Activated T-helper 17 cell treated with anti-CD3 and anti-CD28 coated beads, Interleukin-2, amount 50 U/mL, for 72 hours (primary cell): Measurements from ENCODE around the gene ARL2BP. TPM values are rescaled to one million over a fixed set of nuclear protein-coding genes. Genes with fewer than 3 reads are reported as not detected.
"Not testable (repeated sequence)": the region's sequence is repeated elsewhere in the genome, so short reads cannot be mapped to it uniquely, and the experiment has no call there.

Experiments
- ATAC-seq: fragments of 150-1000 bp; cut with Tn5 transposase; replicated peaks from 2 replicates; pipeline ENCODE4 v1.10.0; 2021; ENCODE audit warnings: mild to moderate bottlenecking, moderate library complexity
- H3K27ac Mint-ChIP-seq: one replicate; pipeline ENCODE4 v1.8.0; 2022; ENCODE audit warnings: mixed read lengths
- H3K27me3 Mint-ChIP-seq: one replicate; pipeline ENCODE4 v1.8.0; 2022; ENCODE audit warnings: mixed read lengths
- H3K36me3 Mint-ChIP-seq: one replicate; pipeline ENCODE4 v1.8.0; 2022; ENCODE audit warnings: low read depth, mild to moderate bottlenecking, mixed read lengths
- H3K4me1 Mint-ChIP-seq: one replicate; pipeline ENCODE4 v1.8.0; 2022; ENCODE audit warnings: mixed read lengths
- H3K4me3 Mint-ChIP-seq: one replicate; pipeline ENCODE4 v1.8.0; 2022; ENCODE audit warnings: mild to moderate bottlenecking, mixed read lengths
- H3K9me3 Mint-ChIP-seq: one replicate; pipeline ENCODE4 v1.8.0; 2022; ENCODE audit warnings: mixed read lengths
- total RNA-seq, 2 donors: library from RNA; stranded (reverse); gene quantifications; one replicate each; pipeline ENCODE4 v1.2.3, GENCODE V29; 2022

The ARL2BP gene
- total RNA-seq, 2 donors from 2014 or later = 17.0 to 23.5 TPM

GRCh38 chr16:57264381-57264780 lies 19.3 kb downstream of the ARL2BP start:
- H3K27ac Mint-ChIP-seq = no peak overlapping the region
- no peaks in the 10 kb centered on the region for H3K27me3 Mint-ChIP-seq
- no peak overlapping the region for H3K4me3 Mint-ChIP-seq
- peaks cover 20% of the 10 kb centered on the region for H3K4me1 Mint-ChIP-seq
- no peaks in the 10 kb centered on the region for H3K36me3 Mint-ChIP-seq
- ATAC-seq = no peak
- H3K9me3 Mint-ChIP-seq = no peaks in the 10 kb centered on the region

GRCh38 chr16:57264950-57265371 lies 19.9 kb downstream of the ARL2BP start:
- H3K4me1 Mint-ChIP-seq = peaks cover 20% of the 10 kb centered on the region
- no peaks in the 10 kb centered on the region for H3K36me3 Mint-ChIP-seq
- H3K27me3 Mint-ChIP-seq = no peaks in the 10 kb centered on the region
- no peaks in the 10 kb centered on the region for H3K9me3 Mint-ChIP-seq
- H3K4me3 Mint-ChIP-seq = no peak overlapping the region
- no peak for ATAC-seq
- H3K27ac Mint-ChIP-seq = peak overlapping the region; percentile 53

- Mint-ChIP-seq H3K27me3 (no peaks in the 10 kb centered on the region), H3K27ac (peak overlapping the region; percentile 53), H3K36me3 (no peaks in the 10 kb centered on the region), H3K9me3 (no peaks in the 10 kb centered on the region), H3K4me1 (peaks cover 16% of the 10 kb centered on the region), H3K4me3 (peak overlapping the region; percentile 37)
- no peak for ATAC-seq
Observed at GRCh38 chr16:57265850-57266530, 20.9 kb downstream of the ARL2BP start.

GRCh38 chr16:57266531-57267260 lies 21.6 kb downstream of the ARL2BP start:
- Mint-ChIP-seq H3K9me3 (no peaks in the 10 kb centered on the region), H3K4me1 (peaks cover 16% of the 10 kb centered on the region), H3K27ac (peak overlapping the region; percentile 53), H3K4me3 (peak overlapping the region; percentile 37), H3K27me3 (no peaks in the 10 kb centered on the region), H3K36me3 (no peaks in the 10 kb centered on the region)
- peak; percentile 70 for ATAC-seq

- ATAC-seq, H3K36me3 Mint-ChIP-seq, H3K9me3 Mint-ChIP-seq, H3K27ac Mint-ChIP-seq, H3K27me3 Mint-ChIP-seq: not testable (repeated sequence)
- peaks cover 16% of the 10 kb centered on the region for H3K4me1 Mint-ChIP-seq
- peak overlapping the region; percentile 37 for H3K4me3 Mint-ChIP-seq
Observed at GRCh38 chr16:57267343-57267742, 22.3 kb downstream of the ARL2BP start.

- Mint-ChIP-seq H3K27me3 (no peaks in the 10 kb centered on the region), H3K36me3 (no peaks in the 10 kb centered on the region), H3K9me3 (no peaks in the 10 kb centered on the region), H3K27ac (peak overlapping the region; percentile 78), H3K4me1 (peaks cover 16% of the 10 kb centered on the region), H3K4me3 (no peak overlapping the region)
- no peak for ATAC-seq
Observed at GRCh38 chr16:57268804-57269800, 24.0 kb downstream of the ARL2BP start.

GRCh38 chr16:57270221-57271062 lies 25.4 kb downstream of the ARL2BP start:
- no peak overlapping the region for H3K27ac Mint-ChIP-seq
- no peaks in the 10 kb centered on the region for H3K27me3 Mint-ChIP-seq
- H3K36me3 Mint-ChIP-seq = no peaks in the 10 kb centered on the region
- no peak overlapping the region for H3K4me3 Mint-ChIP-seq
- no peak for ATAC-seq
- H3K4me1 Mint-ChIP-seq = peaks cover 13% of the 10 kb centered on the region
- no peaks in the 10 kb centered on the region for H3K9me3 Mint-ChIP-seq

- no peaks in the 10 kb centered on the region for H3K9me3 Mint-ChIP-seq
- no peak for ATAC-seq
- H3K27ac Mint-ChIP-seq = no peak overlapping the region
- peaks cover 11% of the 10 kb centered on the region for H3K4me1 Mint-ChIP-seq
- H3K4me3 Mint-ChIP-seq = no peak overlapping the region
- H3K27me3 Mint-ChIP-seq = no peaks in the 10 kb centered on the region
- H3K36me3 Mint-ChIP-seq = no peaks in the 10 kb centered on the region
Observed at GRCh38 chr16:57271063-57271345, 25.9 kb downstream of the ARL2BP start.

- Mint-ChIP-seq H3K4me1 (peaks cover 9% of the 10 kb centered on the region), H3K4me3 (no peak overlapping the region), H3K27ac (no peak overlapping the region), H3K36me3 (no peaks in the 10 kb centered on the region), H3K9me3 (no peaks in the 10 kb centered on the region), H3K27me3 (no peaks in the 10 kb centered on the region)
- no peak for ATAC-seq
Observed at GRCh38 chr16:57271867-57272495, 26.9 kb downstream of the ARL2BP start.

- no peaks in the 10 kb centered on the region for H3K9me3 Mint-ChIP-seq
- H3K36me3 Mint-ChIP-seq = no peaks in the 10 kb centered on the region
- H3K27me3 Mint-ChIP-seq = no peaks in the 10 kb centered on the region
- no peak overlapping the region for H3K27ac Mint-ChIP-seq
- no peak overlapping the region for H3K4me3 Mint-ChIP-seq
- peaks cover 15% of the 10 kb centered on the region for H3K4me1 Mint-ChIP-seq
- ATAC-seq = no peak
Observed at GRCh38 chr16:57273359-57273758, 28.3 kb downstream of the ARL2BP start.

- H3K9me3 Mint-ChIP-seq = no peaks in the 10 kb centered on the region
- H3K36me3 Mint-ChIP-seq = no peaks in the 10 kb centered on the region
- no peaks in the 10 kb centered on the region for H3K27me3 Mint-ChIP-seq
- H3K4me1 Mint-ChIP-seq = peaks cover 14% of the 10 kb centered on the region
- no peak for ATAC-seq
- H3K27ac Mint-ChIP-seq = no peak overlapping the region
- H3K4me3 Mint-ChIP-seq = no peak overlapping the region
Observed at GRCh38 chr16:57273826-57274225, 28.8 kb downstream of the ARL2BP start.

- H3K27me3 Mint-ChIP-seq, H3K36me3 Mint-ChIP-seq, ATAC-seq, H3K9me3 Mint-ChIP-seq, H3K4me3 Mint-ChIP-seq: not testable (repeated sequence)
- peaks cover 20% of the 10 kb centered on the region for H3K4me1 Mint-ChIP-seq
- H3K27ac Mint-ChIP-seq = peak overlapping the region; percentile 40
Observed at GRCh38 chr16:57275946-57276345, 30.9 kb downstream of the ARL2BP start.

- no peak overlapping the region for H3K27ac Mint-ChIP-seq
- no peaks in the 10 kb centered on the region for H3K9me3 Mint-ChIP-seq
- no peaks in the 10 kb centered on the region for H3K27me3 Mint-ChIP-seq
- ATAC-seq = no peak
- H3K4me3 Mint-ChIP-seq = no peak overlapping the region
- H3K4me1 Mint-ChIP-seq = peaks cover 20% of the 10 kb centered on the region
- no peaks in the 10 kb centered on the region for H3K36me3 Mint-ChIP-seq
Observed at GRCh38 chr16:57276596-57276995, 31.5 kb downstream of the ARL2BP start.
